Keratinocyte (primary cell): ENCODE data around the gene RARS1.

Experiments
- EZH2 ChIP-seq: IDR thresholded peaks from one replicate; pipeline ENCODE4 v1.6.1; 2012; ENCODE audit warnings: inconsistent platforms, mild to moderate bottlenecking, low read length, moderate library complexity
- TF ChIP-seq, protein P1 (sequence below), 3 experiments: IDR thresholded peaks in 1 of 3; conservative IDR thresholded peaks in 1 of 3; optimal IDR thresholded peaks in 1 of 3; 2 replicates in 2 of 3; 3 replicates in 1 of 3; pipeline versions ENCODE3 to v1.5.1; 2011; ENCODE audit warnings: low read length in 3 of 3, mild to moderate bottlenecking in 3 of 3, moderate library complexity in 2 of 3, control low read depth in 1 of 3, inconsistent platforms in 1 of 3; ENCODE audit not compliant: insufficient read depth in 2 of 3; ENCODE audit errors: extremely low read depth in 1 of 3

DNA sequence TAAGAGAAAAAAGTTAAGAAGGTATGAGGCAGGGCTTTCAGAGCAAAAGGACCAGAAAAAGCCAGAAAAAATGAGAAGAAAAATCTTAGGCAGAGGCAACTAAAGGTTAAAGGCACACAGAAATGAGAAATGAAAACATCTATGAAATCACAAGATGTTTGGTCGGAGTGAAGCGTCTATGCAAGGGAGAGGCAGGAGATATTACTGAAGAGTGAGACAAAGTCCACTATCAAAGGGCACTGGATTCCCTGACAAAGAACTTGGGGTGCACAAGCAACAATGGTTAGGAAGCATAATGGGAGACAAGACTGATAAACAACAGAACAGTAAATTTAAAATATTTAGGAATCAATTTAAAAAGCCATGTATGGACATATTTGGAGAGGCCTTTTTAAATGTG is 76.0 kb downstream of the RARS1 start:
- TF ChIP-seq, protein P1, sequence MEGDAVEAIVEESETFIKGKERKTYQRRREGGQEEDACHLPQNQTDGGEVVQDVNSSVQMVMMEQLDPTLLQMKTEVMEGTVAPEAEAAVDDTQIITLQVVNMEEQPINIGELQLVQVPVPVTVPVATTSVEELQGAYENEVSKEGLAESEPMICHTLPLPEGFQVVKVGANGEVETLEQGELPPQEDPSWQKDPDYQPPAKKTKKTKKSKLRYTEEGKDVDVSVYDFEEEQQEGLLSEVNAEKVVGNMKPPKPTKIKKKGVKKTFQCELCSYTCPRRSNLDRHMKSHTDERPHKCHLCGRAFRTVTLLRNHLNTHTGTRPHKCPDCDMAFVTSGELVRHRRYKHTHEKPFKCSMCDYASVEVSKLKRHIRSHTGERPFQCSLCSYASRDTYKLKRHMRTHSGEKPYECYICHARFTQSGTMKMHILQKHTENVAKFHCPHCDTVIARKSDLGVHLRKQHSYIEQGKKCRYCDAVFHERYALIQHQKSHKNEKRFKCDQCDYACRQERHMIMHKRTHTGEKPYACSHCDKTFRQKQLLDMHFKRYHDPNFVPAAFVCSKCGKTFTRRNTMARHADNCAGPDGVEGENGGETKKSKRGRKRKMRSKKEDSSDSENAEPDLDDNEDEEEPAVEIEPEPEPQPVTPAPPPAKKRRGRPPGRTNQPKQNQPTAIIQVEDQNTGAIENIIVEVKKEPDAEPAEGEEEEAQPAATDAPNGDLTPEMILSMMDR (optimal IDR thresholded peaks at IDR 0.05 in 1 of 3, IDR thresholded peaks at IDR 0.05 in 1 of 3, conservative IDR thresholded peaks at IDR 0.05 in 1 of 3; ENCODE audit: extremely low read depth in 1 of 3, insufficient read depth in 2 of 3, low read length in 3 of 3): no peak
- no peak for TF ChIP-seq EZH2
